T-helper 22 cell (primary cell): ENCODE data around the gene TPMT.
"Not testable (repeated sequence)": the region's sequence is repeated elsewhere in the genome, so short reads cannot be mapped to it uniquely, and the experiment has no call there.

Experiments used
- DNase-seq: peaks from one replicate; pipeline ENCODE4 v3.0.0-alpha.2; 2020; ENCODE audit warnings: low read depth

The TPMT gene

DNA sequence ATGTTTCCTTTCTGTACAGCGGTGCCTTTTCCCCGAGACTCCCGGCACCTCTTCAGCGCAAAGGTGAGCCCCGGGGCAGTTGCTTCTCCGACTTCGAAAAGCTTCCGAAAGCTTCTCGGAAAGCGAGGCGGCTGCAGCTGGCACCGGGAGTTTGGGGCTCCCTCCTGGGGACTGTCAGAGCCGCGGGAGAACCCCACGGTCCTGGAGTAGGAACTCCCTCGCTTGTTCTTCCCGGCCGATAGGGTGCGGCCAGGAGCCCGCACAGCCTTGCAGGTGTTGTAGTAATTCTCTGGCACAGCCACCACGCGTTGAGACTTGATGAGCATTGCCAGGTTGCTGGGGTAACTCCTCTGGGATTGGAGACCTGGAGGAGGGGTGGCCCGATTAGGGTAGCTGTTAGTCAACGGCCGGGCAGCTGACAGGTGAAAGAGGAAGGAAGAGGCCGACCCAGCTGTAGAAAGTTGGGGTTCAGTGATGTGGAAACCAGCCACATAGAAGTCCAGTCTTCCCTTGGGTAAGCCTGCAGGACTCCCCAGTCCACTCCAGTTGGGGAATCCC is 1.1 kb upstream of the TPMT start:
- peak; percentile 29 for DNase-seq

DNA sequence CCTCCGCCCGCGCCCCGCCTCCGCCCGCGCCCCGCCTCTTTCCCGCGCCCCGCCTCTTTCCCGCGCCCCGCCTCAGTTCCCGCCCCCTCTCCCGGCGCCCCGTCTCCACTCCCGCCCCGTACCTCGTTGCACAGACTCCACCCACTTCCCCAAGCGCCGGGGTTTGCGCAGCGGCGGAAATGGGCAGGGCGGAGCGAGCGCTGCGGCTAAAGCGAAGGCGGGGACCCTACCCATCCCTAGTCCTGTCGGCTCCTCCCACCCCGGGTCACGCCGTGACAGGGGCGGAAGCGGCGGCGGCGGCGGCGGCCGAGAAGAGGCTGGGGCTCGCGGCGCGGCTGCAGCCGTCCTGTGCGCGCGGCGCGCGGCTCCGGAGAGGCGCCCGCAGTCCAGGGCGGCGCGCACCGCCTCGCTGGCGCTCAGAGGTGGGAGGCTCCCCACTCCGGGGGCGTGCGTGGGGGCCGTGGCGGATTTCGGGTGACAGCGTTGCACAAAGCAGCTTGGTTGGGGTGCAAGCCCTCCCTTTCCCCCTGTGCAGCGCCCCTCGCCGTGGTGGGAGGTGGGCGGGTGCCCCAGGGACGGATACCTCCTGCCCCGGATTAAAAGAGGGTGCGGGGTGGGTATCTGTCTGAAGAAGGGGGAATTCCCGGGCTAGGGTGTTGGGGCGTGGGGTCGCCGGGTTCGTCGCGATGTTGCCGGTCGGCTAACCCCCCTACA is 430 bp upstream of the TPMT start, which contains the start of gene KDM1B:
Gene KDM1B (plus strand): TSS at position 273 of the 714 bp plus-strand sequence. CDS start 4,474 bp downstream, outside the sequence.
- peak; percentile 97 for DNase-seq

DNA sequence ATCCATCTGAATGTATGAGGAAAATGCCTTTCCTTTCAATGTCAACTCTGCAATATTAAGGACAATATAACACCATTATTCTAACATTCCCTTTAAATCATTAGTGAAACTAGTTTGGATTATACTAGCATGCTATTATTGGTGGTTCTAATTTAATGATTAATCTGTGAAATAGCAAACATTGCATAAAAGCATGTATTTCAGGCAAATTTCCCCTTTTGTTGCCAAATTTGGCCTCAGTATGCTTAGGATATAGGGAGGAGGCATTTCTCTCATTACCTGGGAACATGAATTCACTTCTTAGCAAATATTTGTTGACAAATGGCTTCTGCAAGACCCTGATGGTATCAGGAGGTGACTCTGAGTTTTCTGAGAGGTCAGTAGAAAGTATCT is 1.6 kb downstream of the TPMT start:
- no peak for DNase-seq

DNA sequence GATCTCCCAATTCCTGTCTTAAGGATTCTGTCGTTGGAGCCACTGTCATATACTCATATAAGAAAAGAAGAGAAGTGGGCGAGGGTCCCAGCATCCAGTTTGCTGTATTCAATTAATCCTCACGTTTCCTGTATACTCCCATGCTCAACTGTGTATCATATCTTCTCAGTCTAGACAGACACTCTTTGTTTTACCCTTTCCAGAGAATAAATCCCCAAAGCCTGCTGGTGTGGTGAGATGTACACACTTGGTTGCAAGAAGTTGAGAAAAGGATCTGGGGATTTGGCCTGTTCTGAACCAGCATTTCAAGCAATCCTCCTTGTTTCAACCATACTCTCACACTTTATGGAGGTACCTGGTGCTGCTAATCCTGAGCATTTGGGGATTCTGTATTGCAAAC is 3.1 kb downstream of the TPMT start:
- DNase-seq = no peak

DNA sequence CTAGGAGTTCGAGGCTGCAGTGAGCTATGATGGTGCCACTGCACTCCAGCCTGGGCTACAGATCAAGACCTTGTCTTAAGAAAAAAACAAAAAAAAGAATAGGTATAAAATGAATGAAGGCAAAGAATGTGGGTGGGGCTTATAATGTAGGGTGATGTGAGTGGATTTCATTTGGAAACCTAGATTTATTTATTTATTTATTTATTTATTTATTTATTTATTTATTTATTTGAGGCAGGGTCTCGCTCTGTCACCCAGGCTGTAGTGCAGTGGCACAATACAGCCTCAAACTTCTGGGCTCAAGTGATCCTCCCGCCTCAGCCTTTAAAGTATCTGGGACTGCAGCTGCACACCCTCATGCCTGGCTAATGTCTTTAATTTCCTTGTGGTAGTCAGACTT is 3.5 kb downstream of the TPMT start:
- not testable (repeated sequence) for DNase-seq

DNA sequence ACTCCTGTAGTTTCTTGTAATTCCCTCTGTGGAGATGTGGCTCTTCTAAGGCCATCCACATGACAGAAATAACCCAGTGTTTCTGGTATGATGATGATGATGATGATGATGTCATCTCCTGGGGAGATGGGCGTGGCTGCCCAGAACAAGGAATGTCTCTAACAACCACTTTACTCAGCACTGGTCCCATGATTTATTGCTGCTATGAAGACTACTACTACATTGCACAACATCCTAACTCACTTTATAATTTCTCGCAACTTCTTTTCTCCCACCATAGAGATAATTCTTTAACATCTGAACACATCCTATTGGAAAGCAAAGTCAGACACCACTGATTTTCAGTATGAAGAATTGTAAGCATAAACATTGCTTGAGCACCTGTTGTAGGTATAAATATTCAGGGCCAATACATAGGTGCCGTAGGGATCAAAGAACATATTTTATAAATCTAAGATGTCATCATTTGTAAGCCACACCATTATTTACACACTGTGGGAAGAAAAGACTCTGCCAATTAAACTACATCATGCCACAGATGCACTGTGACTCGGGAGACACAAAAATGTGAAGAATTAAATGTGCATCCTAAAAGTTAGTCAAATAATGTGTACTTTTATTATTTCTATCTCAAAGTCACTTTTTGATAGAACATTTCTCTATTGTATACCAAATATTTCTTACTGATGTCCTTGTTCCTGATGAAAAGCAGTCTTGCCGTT is 6.4 kb downstream of the TPMT start:
- DNase-seq = no peak

DNA sequence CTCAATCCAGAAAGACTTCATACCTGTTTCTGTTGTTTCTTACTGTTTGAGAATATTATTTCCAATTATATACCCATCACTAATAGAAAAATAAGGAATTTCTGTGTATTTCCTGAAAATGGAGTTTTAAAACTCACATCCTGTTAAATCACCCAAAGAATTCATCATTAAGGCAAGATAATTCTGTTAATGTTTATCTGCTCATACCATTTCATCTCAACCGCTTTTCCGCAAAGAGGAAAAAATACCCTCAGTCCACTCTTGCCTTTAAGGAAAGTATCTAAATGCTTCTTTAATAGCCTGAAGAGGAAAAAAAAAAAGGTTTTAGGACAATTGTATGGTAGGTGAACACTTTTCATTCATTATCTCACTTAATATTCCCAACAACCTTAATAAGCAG is 7.3 kb downstream of the TPMT start:
- no peak for DNase-seq

DNA sequence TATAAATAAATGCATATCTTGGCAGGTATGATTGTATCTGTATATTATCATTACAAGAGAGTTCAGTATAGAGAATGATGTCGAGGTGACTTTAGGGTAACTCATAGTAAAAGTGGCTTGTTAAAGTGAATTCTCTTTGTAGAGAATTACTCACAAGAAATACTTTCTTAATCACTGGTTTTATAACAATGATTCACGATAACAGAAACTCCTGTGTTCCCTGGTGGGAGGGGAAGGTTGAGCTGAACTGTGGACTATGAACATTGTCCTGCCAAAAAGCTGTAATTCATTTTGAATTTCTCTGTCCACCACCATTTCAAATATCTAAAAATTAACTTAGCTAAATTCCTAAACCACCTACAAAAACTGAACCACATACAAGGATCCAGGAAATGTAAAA is 7.7 kb downstream of the TPMT start:
- DNase-seq = no peak

DNA sequence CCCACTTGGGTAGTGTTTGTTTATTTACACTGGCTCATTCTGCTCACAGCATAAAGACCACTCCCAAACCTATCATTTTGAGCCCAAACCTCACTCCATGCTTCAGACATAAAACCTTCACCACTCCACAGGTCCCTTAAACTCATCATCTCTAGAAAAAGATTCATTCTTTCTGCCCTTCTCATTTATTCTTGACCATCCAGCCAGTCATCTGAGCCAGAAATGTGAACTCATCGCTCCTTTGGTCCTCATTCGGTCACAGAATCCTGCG is 12.4 kb downstream of the TPMT start:
- DNase-seq = no peak

DNA sequence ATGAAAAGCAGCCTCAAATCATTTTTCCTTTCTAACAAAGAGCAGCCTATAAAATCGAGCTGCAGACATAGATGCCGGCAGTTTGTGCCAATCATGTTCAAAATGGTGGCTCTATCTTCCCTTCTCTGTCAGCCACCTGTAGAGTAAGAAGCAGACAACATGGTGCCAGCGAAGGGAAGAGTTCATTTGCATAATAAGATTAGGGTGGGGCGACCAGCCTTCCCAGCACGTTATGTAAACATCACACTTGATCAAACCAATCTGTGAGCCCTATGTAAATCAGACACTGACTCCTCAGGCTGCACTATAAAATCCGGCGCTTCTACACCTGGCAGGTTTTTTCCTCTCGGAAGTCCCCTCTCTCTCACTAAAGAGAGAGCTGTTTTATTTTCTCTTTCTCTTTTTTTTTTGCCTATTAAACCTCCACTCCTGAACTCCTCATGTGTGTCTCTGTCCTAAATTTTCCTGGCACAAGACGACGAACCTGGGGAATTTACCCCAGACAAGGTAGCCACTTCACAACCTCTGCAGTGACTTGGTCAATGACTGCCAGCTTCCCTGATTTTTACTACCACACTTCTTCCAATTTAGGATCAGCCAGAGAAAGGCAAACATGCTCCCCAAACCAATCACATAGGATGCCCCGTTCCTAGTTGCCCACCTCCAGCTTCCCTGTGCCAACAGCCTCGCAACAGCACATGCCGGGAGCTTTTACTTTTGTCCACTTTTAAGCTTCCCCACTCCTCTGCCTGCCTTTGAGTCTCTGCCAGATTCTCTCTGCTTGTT is 12.9 kb downstream of the TPMT start:
- DNase-seq = no peak

DNA sequence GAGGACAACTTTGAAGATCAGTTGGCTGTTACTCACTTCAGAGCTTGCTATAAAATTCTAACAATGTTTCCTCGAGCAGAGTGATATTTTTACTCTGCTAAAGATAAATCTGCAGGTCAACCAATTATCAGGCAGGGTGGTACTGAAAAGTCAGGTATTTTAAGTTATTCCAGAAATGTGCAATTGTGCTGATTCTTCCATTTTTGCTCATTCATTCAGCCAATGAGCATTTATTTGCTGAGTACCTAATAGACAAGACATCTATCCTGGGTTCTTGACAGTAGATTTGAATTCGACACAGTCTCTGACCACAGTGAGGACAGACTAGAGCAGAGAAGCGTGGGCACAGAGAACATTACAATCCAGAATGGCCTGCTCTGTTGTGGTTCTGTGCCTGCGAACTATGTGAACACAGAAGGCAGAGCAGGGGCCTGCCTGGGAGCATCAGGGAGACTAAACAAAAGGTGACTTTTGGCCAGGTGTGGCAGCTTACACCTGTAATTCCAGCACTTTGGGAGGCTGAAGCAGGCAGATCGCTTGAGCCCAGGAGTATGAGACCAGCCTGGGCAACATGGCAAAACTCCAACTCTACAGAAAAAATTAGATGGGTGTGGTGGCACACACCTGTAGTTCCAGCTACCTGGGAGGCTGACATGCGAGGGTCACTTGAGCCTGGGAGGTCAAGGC is 14.8 kb downstream of the TPMT start:
- no peak for DNase-seq

DNA sequence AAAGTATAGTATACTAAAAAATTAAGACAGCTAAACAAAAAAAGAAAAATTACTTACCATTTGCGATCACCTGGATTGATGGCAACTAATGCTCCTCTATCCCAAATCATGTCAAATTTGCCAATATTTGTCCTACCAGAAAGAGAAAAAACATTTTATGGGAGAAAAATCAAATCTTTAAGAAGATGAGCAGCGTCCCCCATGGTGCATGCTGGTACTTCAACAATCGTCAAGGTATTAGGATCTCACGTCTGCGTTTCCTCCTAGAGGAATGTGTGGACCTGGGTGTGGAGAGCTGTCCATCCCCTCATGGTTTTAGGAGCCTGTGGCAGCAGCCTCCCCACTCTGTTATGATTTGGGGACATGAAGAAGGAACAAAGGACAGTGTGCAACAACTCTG is 16.0 kb downstream of the TPMT start:
- no peak for DNase-seq

DNA sequence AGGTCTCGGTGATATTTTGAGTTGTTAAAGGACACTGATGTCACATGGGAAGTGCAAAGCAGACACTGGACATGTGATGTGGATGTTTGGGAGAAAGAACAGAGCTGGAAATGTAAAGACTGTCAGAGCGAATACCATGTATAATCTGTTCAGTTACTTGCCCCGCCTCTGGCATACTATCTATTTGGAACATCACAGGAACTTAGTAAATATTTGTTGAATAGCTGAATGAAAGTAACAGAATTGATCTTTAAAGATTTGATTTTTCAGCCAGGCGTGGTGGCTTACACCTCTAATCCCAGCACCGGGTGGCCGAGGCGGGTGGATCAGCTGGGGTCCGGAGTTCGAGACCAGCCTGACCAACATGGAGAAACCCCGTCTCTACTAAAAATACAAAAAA is 18.6 kb downstream of the TPMT start:
- DNase-seq = no peak

DNA sequence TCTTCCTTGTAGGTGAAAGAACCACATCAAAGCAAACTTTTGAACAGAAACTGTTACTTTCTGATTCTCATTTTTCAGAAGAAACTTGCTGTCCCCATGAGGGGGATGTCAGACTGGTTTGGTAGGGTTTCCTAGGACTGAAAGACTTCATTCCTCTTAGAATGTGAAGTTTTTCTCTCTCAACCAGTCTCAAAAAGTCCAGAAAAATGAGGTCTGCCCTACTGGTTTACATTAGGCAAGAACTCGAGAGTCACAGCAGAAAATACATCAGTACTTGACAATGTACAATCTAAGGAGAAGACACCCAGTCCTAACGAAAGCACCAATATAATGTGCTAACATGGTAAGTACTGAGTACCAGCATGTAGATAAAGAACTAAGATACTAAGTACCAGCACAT is 19.7 kb downstream of the TPMT start:
- no peak for DNase-seq

DNA sequence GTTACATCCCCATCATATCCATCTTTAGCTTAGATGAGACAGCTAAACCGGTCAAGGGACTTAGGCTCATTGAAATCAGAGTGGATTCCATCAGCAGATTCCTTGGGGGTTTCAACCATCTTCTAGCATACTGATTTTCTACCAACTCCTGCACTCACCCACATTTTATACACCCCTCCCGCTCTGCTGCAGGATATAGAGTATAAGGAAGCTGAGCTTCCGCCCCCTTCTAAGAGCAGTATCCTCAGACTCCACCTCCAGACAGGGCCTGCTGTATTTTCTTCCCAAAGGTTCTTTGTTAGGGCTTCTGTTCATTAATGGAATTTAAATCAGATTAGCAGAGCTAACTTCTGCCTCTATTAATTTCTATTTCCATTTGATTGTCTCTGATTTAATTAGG is 22.5 kb downstream of the TPMT start:
- DNase-seq = no peak

DNA sequence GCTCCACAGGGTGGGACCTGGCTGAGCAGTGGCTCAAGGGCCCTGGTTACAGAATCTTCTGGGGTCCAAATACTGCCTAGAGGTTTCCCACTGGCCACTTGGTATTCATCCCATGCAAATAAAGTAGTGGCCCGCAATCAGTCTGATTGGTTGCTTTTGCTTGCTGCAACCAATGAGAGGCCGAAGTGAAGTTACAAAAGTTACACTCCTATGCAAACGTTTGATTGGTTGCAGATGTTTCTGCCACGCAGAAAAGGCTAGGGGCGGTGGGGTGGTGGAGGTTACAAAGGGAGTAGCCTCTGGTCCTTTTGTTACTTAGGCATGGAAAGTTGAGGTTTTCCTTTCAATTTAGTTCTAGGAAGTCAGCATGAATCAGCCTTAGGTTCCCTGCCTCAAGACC is 28.8 kb downstream of the TPMT start:
- no peak for DNase-seq

DNA sequence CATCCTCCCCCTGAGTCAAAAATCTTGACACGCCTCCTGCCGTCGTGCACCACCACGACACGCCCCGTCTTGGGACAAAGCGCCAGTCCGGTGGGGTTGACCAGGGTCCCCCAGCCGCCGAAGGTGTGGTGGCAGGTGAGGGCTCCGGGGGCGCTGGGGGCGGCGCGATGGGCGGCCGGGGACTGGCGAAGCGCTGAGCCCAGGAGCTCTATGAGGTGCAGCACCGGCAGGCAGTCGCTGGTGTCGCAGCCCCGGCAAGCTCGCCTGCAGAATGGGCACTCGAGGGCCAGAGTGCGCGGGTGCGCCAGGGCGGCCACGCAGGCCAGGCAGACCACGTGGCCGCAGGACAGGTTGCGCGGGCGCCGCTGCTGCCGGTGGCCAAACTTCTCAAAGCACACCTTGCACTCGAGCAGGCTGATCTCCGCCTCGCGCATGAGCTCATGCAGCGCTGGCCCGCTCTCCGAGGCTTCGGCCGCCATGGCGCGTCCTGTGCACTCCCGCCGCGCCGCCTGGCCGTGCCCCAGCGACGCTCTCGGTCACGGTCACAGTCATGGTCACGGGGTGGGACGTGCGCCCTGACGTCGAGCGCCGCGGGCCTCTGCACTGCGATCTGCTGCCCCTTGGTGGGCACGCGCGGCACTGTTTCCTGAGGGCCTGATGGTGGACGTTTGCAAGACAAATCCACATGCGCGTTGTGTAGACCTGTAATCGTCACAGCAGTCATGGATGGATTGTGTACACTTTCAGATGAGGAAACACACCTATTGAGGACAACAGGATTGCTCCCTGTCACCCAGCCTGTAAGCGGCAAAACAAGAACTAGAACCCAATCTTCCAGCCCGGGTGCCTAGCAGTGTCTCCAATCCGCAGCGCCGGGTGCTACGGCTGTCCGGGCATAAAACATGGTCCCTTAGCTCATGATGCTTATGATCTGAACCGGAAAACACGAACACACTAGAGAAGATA is 32.5 kb downstream of the TPMT start, which contains the start of gene NHLRC1:
Gene NHLRC1 (minus strand): TSS at position 550 of the 966 bp plus-strand sequence. CDS start 71 bp downstream, at position 479.
- peak; percentile 16 for DNase-seq

DNA sequence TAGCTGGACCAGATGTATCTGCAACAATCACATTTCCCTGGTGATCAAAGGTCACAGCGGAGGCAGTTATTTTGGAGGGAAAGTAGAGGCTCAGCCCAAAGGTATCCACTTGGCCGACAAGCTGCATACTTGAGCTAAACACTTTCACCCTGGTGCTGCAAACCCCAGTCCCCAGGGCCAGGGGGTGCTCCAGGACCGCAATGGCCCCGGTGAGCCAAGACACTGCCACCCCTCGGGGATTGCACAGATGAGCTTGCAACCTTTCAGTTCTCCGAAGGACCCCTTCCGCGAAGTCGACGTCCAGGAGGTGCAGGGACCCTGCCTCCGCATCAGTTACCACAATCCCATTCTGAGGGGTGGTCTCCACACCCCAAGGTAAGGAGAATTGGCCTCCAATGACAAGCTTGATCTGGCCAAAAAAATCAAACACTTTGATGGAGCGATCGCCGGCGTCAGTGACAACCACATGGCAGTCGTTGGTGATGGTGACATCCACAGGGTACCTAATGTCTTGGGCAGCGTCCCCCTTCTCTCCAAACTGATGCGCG is 33.2 kb downstream of the TPMT start:
- no peak for DNase-seq

DNA sequence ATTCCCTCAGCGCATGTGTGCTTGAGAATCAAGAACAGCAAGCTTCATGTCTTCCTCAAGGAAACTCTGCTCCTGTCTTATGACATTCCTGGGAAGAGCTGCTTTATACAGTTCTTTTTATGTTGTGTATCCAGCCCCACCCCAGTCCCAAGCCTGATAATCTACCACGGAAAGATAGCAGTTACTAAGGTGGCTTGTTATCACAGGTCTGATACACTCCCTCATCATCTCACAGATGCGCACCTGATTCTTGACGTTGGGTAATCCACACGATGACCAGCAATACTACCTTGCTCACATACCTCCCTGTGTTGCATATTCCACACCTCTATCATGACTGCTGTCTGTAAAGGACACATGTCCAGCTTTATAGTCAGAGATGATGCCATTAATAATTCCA is 35.6 kb downstream of the TPMT start:
- no peak for DNase-seq

DNA sequence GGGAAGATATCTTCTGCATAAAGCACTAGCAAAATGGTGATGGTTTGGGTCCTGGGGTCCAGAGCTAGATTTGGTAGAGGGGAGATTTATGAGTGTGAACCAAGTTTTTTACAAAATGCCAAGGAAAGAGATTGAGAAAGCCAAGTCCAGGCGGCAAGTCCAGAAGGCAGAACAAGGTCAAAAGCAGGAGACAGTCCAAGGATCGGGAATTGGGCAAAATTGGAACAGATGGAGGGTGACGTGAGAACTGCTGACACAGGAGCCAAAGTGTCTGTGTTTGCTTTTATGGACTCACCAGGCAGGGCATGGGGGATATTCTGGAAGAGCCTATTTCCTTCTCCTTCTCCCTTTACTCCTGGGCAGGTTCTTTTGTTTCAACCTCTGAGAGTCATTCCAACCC is 36.5 kb downstream of the TPMT start:
- DNase-seq = no peak

DNA sequence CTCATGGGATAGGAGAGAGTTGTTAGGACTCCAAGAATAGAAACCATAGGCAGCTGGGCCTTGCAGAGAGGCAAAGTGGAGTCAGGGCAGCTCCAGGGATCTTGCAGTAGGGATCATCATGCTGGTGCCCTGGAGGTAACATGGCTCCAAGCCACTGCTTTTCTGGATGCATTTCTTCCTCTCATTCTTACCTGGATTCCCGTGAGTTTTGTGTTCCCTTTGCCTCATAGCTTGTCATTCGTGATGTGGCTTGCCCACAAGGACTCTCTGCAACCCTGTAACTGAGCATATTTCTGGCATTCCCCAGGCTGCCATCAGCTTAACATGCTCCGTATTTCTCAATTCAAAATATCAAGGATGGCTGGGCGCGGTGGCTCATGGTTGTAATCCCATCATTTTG is 37.7 kb downstream of the TPMT start:
- no peak for DNase-seq
